Fibroblast of pulmonary artery (primary cell): Measurements from ENCODE around the gene CDH12.

Experiments used
- DNase-seq: peaks from one replicate; pipeline ENCODE4 v3.0.0-alpha.2; 2010; ENCODE audit warnings: low read depth
- H3K4me3 ChIP-seq: replicated peaks from 2 replicates; pipeline ENCODE4 v1.5.1; 2011; ENCODE audit warnings: low read depth, mild to moderate bottlenecking, control low read depth, low read length, moderate library complexity
- CTCF ChIP-seq: IDR thresholded peaks from 2 replicates; pipeline ENCODE4 v1.5.1; 2011; ENCODE audit warnings: mild to moderate bottlenecking, control low read depth, low read length, inconsistent platforms; ENCODE audit errors: missing control alignments

CDH12 gene

GRCh38 chr5:21774801-21775200 is 1078.3 kb downstream of the CDH12 start:
- peak; percentile 4 for DNase-seq
- H3K4me3 ChIP-seq = no peak overlapping the region
- no peak for TF ChIP-seq CTCF

- TF ChIP-seq CTCF = no peak
- no peak overlapping the region for H3K4me3 ChIP-seq
- DNase-seq = no peak
These were observed 1078.9 kb downstream of the CDH12 start for GRCh38 chr5:21774281-21774680.

- no peak for DNase-seq
- no peak overlapping the region for H3K4me3 ChIP-seq
- TF ChIP-seq CTCF = no peak
These were observed 1079.7 kb downstream of the CDH12 start for GRCh38 chr5:21773456-21773855.

DNA sequence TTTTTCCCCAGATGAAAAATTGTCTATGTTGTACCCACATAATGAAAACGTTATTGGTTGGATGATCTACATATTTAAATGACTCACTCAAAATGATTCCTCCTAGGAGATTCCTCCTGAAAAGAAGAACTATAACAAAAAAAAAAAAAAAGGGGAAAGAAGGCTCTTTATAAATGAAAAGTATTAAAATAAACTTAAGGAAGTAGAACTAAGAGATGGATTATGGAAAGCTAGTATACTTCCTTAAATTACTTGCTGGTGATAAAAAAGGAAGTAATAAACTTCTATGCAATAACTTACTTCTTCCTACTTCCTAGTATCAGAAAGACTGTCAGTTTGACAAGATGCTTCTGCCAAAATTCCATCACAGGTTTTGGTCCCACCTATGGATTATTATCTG is 1087.7 kb downstream of the CDH12 start:
- no peak for TF ChIP-seq CTCF
- no peak overlapping the region for H3K4me3 ChIP-seq
- DNase-seq = no peak

GRCh38 chr5:21739096-21739495 is 1114.0 kb downstream of the CDH12 start:
- no peak overlapping the region for H3K4me3 ChIP-seq
- DNase-seq = no peak
- no peak for TF ChIP-seq CTCF

DNA sequence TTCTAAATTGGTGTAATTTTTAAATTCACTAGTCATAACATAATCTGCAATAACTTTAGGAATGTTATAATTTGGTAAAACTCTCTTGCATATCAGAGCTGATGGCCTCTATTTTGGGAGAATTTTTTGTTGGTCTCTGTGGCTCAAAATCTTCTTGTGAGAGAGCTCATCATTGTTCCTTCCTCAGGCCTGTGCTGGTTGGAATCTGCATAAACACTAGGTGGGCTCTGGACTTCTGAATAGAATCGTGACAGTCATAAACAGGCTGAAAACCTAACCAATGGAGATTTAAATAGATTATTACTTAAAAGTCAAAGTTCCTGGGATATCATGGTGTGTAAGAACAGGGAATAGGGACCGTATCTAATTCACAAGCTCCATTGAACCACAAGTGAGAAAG is 1129.6 kb downstream of the CDH12 start:
- no peak overlapping the region for H3K4me3 ChIP-seq
- no peak for TF ChIP-seq CTCF
- DNase-seq = no peak

DNA sequence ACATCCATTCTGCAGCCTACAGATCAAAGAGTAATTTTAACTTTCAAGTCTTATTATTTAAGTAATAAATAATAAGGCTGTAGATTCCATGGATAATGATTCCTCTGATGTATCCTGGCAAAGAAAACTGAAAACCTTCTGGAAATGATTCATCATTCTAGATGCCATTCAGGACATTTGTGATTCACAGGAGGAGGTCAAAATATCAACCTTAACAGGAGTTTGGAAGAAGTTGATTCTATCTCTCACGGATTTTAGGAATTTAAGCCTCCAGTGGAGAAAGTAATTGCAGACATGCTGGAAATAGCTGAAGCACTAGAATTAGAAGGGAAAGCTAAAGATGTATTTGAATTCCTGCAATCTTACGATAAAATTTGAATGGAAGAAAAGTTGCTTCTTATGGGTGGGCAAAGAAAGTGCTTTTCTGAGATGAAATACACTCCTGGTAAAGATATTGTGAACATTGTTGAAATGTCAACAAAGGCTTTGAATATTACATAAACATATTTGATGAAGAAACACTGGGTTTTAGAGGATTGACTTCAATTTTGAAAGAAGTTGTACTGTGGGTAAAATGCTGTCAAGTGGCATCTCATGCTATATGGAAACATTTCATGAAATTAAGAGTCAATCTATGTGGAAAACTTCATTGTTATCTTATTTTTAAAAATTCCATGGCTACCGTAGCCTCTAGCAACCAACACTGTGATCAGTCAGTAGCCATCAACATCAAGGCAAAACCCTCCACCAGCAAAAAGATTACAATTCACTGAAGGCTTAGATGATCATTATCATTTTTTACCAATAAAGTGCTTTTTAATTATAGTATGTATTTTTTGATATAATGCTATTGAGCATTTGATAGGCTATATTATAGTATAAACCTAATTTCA is 1141.0 kb downstream of the CDH12 start:
- no peak for TF ChIP-seq CTCF
- no peak overlapping the region for H3K4me3 ChIP-seq
- DNase-seq = no peak
